Measurements from ENCODE around the gene ZYG11B. TPM values are rescaled to one million over a fixed set of nuclear protein-coding genes. Genes with fewer than 3 reads are reported as not detected.
A peak's percentile ranks its signal among the peaks of the same experiment; 100 is the strongest.

ZYG11B gene
- total RNA-seq, 1 experiment from 2014 or later = 20.6 TPM

DNA sequence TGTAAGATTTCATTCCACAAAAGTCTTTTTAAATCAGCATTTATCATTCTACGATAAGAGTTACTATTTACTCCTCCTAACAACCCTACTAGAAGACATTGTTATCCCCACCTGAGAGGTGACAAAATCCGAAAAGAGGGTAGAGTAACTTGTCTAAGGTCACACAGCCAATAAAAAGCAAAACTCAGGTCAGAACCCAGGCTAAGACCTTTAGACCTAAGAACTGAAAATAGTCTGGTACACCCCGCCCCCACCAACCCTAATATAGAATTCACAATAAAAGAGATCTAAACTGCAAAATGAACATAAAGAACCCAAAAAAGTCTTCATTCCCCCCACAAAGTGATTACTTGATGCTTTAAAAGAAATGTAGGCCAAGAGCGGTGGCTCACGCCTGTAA, 46.8 kb upstream of the ZYG11B start:
- Histone ChIP-seq H2BK15ac (ENCODE audit: low read depth, low read length) (no peak overlapping the region), H3K18ac (ENCODE audit: insufficient read length, low read depth, low read length) (no peak overlapping the region), H4K20me1 (ENCODE audit: control insufficient read depth, insufficient read depth, insufficient read length) (no peaks in the 10 kb centered on the region), H3K23me2 (ENCODE audit: insufficient read length, low read depth, low read length, poor library complexity, severe bottlenecking) (no peaks in the 10 kb centered on the region), H3K9ac (ENCODE audit: extremely low read depth, insufficient read length, low read length) (no peak overlapping the region), H3K9me3 (ENCODE audit: control insufficient read depth, low read depth, low read length) (no peaks in the 10 kb centered on the region), H4K91ac (ENCODE audit: insufficient read length, low read depth, low read length) (no peak overlapping the region), H3K14ac (ENCODE audit: insufficient read depth, low read length) (no peak overlapping the region), H3T11ph (ENCODE audit: low read length) (no peak overlapping the region), H3K27ac (ENCODE audit: insufficient read length, low read depth, low read length) (no peak overlapping the region), H3K4me2 (ENCODE audit: insufficient read depth, insufficient read length, low read length) (no peak overlapping the region), H3K23ac (ENCODE audit: insufficient read length, low read depth, low read length) (no peak overlapping the region), H3K79me1 (ENCODE audit: insufficient read depth, low read depth, low read length, poor library complexity, severe bottlenecking) (no peaks in the 10 kb centered on the region), H2AK5ac (ENCODE audit: insufficient read length, low read length) (no peak overlapping the region), H4K5ac (ENCODE audit: insufficient read length, low read depth, low read length) (no peak overlapping the region), H2BK20ac (ENCODE audit: low read depth, low read length, poor library complexity, severe bottlenecking) (no peak overlapping the region), H2BK120ac (ENCODE audit: low read depth, low read length, poor library complexity, severe bottlenecking) (no peak overlapping the region), H3K27me3 (ENCODE audit: insufficient read depth, low read length) (no peaks in the 10 kb centered on the region), H3K79me2 (ENCODE audit: insufficient read depth, low read length) (no peaks in the 10 kb centered on the region), H3K56ac (ENCODE audit: insufficient read length, low read depth, low read length) (no peak overlapping the region), H3K4me1 (ENCODE audit: insufficient read depth, low read length) (no peaks in the 10 kb centered on the region; the same call in 1 of the 2 replicates), H4K8ac (replicated peaks; ENCODE audit: insufficient read length, low read depth, low read length) (no peak overlapping the region), H3K4ac (ENCODE audit: low read depth, low read length) (no peak overlapping the region), H2BK5ac (ENCODE audit: insufficient read length, low read length) (no peak overlapping the region), H2AFZ (ENCODE audit: low read length) (no peak overlapping the region), H2BK12ac (ENCODE audit: insufficient read length, low read depth, low read length) (no peak overlapping the region)
- H3K4me1 Mint-ChIP-seq = peaks cover 23 to 28% of the 10 kb centered on the region in 2 experiments
- DNase-seq = no peak
- H3K27me3 Mint-ChIP-seq (ENCODE audit: low read depth) = no peaks in the 10 kb centered on the region
- H3K27ac Mint-ChIP-seq = peak overlapping the region in 2 of 3 experiments; percentile 71 to 80; a peak in 4 of 7 replicates
- no peak overlapping the region for H3K4me3 Mint-ChIP-seq
- H3K9me3 Mint-ChIP-seq = no peaks in the 10 kb centered on the region; a peak in 1 of 5 replicates
- no CpG with 5 or more reads among the region's 5 CpGs for WGBS (ENCODE audit: extremely low coverage, insufficient read length, low lambda C conversion rate)
- peaks cover 0 to 8% (median 0%) of the 10 kb centered on the region in 3 experiments; a peak in 3 of 7 replicates for H3K36me3 Mint-ChIP-seq (ENCODE audit: insufficient read depth in 1 of 3, low read depth in 3 of 3)
- TF ChIP-seq, protein P1, sequence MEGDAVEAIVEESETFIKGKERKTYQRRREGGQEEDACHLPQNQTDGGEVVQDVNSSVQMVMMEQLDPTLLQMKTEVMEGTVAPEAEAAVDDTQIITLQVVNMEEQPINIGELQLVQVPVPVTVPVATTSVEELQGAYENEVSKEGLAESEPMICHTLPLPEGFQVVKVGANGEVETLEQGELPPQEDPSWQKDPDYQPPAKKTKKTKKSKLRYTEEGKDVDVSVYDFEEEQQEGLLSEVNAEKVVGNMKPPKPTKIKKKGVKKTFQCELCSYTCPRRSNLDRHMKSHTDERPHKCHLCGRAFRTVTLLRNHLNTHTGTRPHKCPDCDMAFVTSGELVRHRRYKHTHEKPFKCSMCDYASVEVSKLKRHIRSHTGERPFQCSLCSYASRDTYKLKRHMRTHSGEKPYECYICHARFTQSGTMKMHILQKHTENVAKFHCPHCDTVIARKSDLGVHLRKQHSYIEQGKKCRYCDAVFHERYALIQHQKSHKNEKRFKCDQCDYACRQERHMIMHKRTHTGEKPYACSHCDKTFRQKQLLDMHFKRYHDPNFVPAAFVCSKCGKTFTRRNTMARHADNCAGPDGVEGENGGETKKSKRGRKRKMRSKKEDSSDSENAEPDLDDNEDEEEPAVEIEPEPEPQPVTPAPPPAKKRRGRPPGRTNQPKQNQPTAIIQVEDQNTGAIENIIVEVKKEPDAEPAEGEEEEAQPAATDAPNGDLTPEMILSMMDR (conservative IDR thresholded peaks at IDR 0.05) = no peak

Measured in H9 (cell line).